Measurements from ENCODE around the gene IL1RL2. TPM values are rescaled to one million over a fixed set of nuclear protein-coding genes. Genes with fewer than 3 reads are reported as not detected.
A peak's percentile ranks its signal among the peaks of the same experiment; 100 is the strongest.

IL1RL2 gene
- total and polyA plus RNA-seq, 2 of the 8 experiments (the other 6 are each of a cell fraction or from before 2014, with no cell fraction given) = not detected

DNA sequence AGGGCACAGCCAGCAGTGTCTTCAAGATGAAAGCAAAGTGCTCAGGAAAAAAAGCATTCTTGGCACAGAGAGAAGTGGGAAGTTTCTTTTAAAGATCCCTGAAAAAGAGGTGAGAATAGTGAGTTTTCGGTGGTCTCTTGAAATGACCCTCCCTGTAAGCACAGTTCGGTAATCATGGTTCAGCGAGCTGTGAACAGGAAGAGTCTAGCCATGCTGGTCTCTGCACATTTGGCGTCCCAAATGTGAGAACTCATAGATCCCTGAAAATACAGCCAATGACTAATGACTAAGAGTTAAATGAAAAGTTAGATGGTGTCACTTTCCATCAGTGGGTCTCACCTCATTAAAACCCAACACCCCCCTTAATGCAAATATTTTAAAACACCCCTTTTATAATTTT lies 40.9 kb upstream of the IL1RL2 start:
- Histone ChIP-seq H4K91ac (replicated peaks; ENCODE audit: insufficient read length, low read length) (no peak overlapping the region), H3K9ac (replicated peaks in 1 of 4; ENCODE audit: extremely low read depth in 1 of 4, low read depth in 3 of 4, low read length in 3 of 4) (no peak overlapping the region), H3K9me3 (ENCODE audit: insufficient read depth in 2 of 2, low read depth in 1 of 2, low read length in 1 of 2) (peaks cover 3 to 12% of the 10 kb centered on the region in 2 experiments; a peak in 2 of 4 replicates), H2BK120ac (replicated peaks; ENCODE audit: low read depth, low read length) (no peak overlapping the region), H3K4ac (replicated peaks; ENCODE audit: insufficient read length, low read depth, low read length) (no peak overlapping the region), H3K23me2 (ENCODE audit: low read depth, low read length) (peaks cover 4% of the 10 kb centered on the region), H2BK12ac (ENCODE audit: low read depth, low read length) (no peak overlapping the region), H3K36me3 (ENCODE audit: control insufficient read depth in 2 of 4, insufficient read depth in 4 of 4, low read length in 3 of 4) (no peaks in the 10 kb centered on the region), H2BK15ac (ENCODE audit: low read length) (no peak overlapping the region), H3K23ac (ENCODE audit: insufficient read length) (no peak overlapping the region), H3K4me3 (ENCODE audit: extremely low read depth in 1 of 4, insufficient read depth in 2 of 4, low read depth in 3 of 4, low read length in 4 of 4) (no peak overlapping the region), H3K4me2 (ENCODE audit: insufficient read depth in 1 of 2, low read depth in 2 of 2, low read length in 2 of 2) (no peak overlapping the region), H3K79me1 (ENCODE audit: low read depth, low read length) (no peaks in the 10 kb centered on the region), H3K56ac (replicated peaks; ENCODE audit: insufficient read length, low read depth, low read length) (no peak overlapping the region), H4K5ac (ENCODE audit: insufficient read length, low read depth, low read length) (no peak overlapping the region), H3K14ac (ENCODE audit: insufficient read length) (no peak overlapping the region), H4K20me1 (replicated peaks in 1 of 2; ENCODE audit: control insufficient read depth in 1 of 2, insufficient read depth in 2 of 2, low read length in 2 of 2) (no peaks in the 10 kb centered on the region), H3K27me3 (replicated peaks in 1 of 4; ENCODE audit: control insufficient read depth in 3 of 4, extremely low read depth in 1 of 4, insufficient read depth in 3 of 4, low read length in 3 of 4) (peaks cover 6 to 34% (median 25%) of the 10 kb centered on the region in 4 experiments), H2AK5ac (ENCODE audit: low read depth, low read length) (no peak overlapping the region), H2AFZ (ENCODE audit: low read length) (no peak overlapping the region), H2BK20ac (ENCODE audit: low read length) (no peak overlapping the region), H2BK5ac (ENCODE audit: low read depth, low read length) (no peak overlapping the region), H4K8ac (ENCODE audit: extremely low read depth, insufficient read depth, low read length) (no peak overlapping the region), H3K27ac (ENCODE audit: low read depth, low read length) (no peak overlapping the region), H3K79me2 (ENCODE audit: control insufficient read depth in 1 of 2, insufficient read depth in 2 of 2, low read length in 2 of 2) (no peaks in the 10 kb centered on the region), H3K18ac (ENCODE audit: extremely low read depth, low read length) (no peak overlapping the region), H3K4me1 (replicated peaks in 1 of 4; ENCODE audit: control insufficient read depth in 3 of 4, insufficient read depth in 4 of 4, low read length in 3 of 4) (peaks cover 0 to 8% (median 3%) of the 10 kb centered on the region in 4 experiments; a peak in 5 of 7 replicates)
- FAIRE-seq = no peak
- peak; percentile 61; the same call in 1 of the 2 replicates for TF ChIP-seq ZNF274 (IDR thresholded peaks at IDR 0.05; ENCODE audit: borderline replicate concordance, extremely low read depth, low read length)
- no peak for TF ChIP-seq CHD2 (IDR thresholded peaks at IDR 0.05; ENCODE audit: low read length)
- no peak for TF ChIP-seq RBBP5 (IDR thresholded peaks at IDR 0.05; ENCODE audit: borderline replicate concordance, low read depth, low read length)
- CTCF ChIA-PET (ENCODE audit: partially characterized antibody) = interaction anchor here (0.9 to 1.1 kb wide), 2 partner anchors 39 to 139 kb away, joined by 3 read pairs; no protein-coding TSS in a partner anchor
- POLR2A ChIA-PET (ENCODE audit: partially characterized antibody) = no interaction called here
- no peak for DNase-seq (ENCODE audit: low read depth in 1 of 2, low spot score in 2 of 2)
- WGBS, 2 experiments (ENCODE audit: extremely low coverage in 1 of 2, insufficient coverage in 1 of 2, insufficient read length in 1 of 2, insufficient replicate concordance in 2 of 2, low coverage in 1 of 2, low lambda C conversion rate in 2 of 2, missing lambda C conversion rate in 1 of 2) = 95% methylated on average over 4 of the region's 4 CpGs; no CpG with 5 or more reads in 1 of the 2 experiments
